Endothelial cell of umbilical vein (primary cell): ENCODE measurements around the gene RSPRY1. TPM values are rescaled to one million over a fixed set of nuclear protein-coding genes. Genes with fewer than 3 reads are reported as not detected.

Experiments used
- BruUV-seq: library from RNA; stranded (reverse); fragments of 400-500 nt; replicated peaks from 2 replicates; lab custom pipeline; 2021; lab: Mats Ljungman, UMichigan
- CTCF ChIA-PET: fragments of 300-600, 350-600 bp; sonication (Branson Sonifier 250); formaldehyde crosslinking; loops from one replicate; lab custom pipeline; 2021; ENCODE audit warnings: antibody characterized with exemption, inconsistent platforms; lab: Charles Lee
- POLR2A ChIA-PET: fragments of 300-600, 350-600 bp; sonication (Branson Sonifier 250); formaldehyde crosslinking; loops from one replicate; lab custom pipeline; 2021; ENCODE audit warnings: antibody characterized with exemption, inconsistent platforms; lab: Charles Lee
- DNase-seq: peaks from one replicate; pipeline ENCODE4 v3.0.0-alpha.2; 2011; ENCODE audit warnings: low read depth, low spot score
- FAIRE-seq: peaks from 2 replicates; lab custom pipeline; 2011; peaks lifted over from hg19 to GRCh38; lab: Jason Lieb, UNC
- H2AFZ ChIP-seq: 2 replicates; pipeline ENCODE4 v1.6.0; 2012; ENCODE audit warnings: low read depth, low read length, control low read depth, inconsistent platforms
- H3K27ac ChIP-seq: 2 replicates; pipeline ENCODE4 v1.5.1; 2011; ENCODE audit warnings: low read depth, mild to moderate bottlenecking, control low read depth, low read length, moderate library complexity; ENCODE audit not compliant: insufficient read depth
- H3K27me3 ChIP-seq, 2 experiments: 2 replicates each; pipeline versions ENCODE4 v1.6.0 to v1.6.1; 2011; ENCODE audit warnings: low read length in 2 of 2, mixed read lengths in 1 of 2; ENCODE audit not compliant: control insufficient read depth in 2 of 2, insufficient read depth in 2 of 2
- H3K36me3 ChIP-seq, 2 experiments: 2 replicates in 1 of 2; 3 replicates in 1 of 2; pipeline ENCODE4 v1.5.1; 2011; ENCODE audit warnings: low read length in 2 of 2, mild to moderate bottlenecking in 1 of 2, moderate library complexity in 1 of 2; ENCODE audit not compliant: control insufficient read depth in 2 of 2, insufficient read depth in 2 of 2; ENCODE audit errors: extremely low read depth in 1 of 2
- H3K4me1 ChIP-seq: 3 replicates; pipeline ENCODE4 v1.5.1; 2011; ENCODE audit warnings: mild to moderate bottlenecking, low read length; ENCODE audit not compliant: control insufficient read depth, insufficient read depth; ENCODE audit errors: extremely low read depth
- H3K4me2 ChIP-seq: 2 replicates; pipeline ENCODE4 v1.6.1; 2011; ENCODE audit warnings: low read length, control low read depth, mixed read lengths; ENCODE audit not compliant: insufficient read depth
- H3K4me3 ChIP-seq, 3 experiments: fragments of 200-600 bp in 1 of 3; sonication (generic), shearing (Covaris generic) in 1 of 3; replicated peaks in 1 of 3; 2 replicates each; pipeline ENCODE4 v1.5.1; 2011 to 2016; ENCODE audit warnings: control low read depth in 3 of 3, low read length in 3 of 3, mild to moderate bottlenecking in 2 of 3, inconsistent platforms in 1 of 3, low read depth in 1 of 3, moderate library complexity in 1 of 3; ENCODE audit not compliant: insufficient read depth in 1 of 3
- H3K79me2 ChIP-seq: 2 replicates; pipeline ENCODE4 v1.6.0; 2012; ENCODE audit warnings: low read length, inconsistent platforms; ENCODE audit not compliant: control insufficient read depth, insufficient read depth
- H3K9ac ChIP-seq: replicated peaks from 2 replicates; pipeline ENCODE3; 2011; ENCODE audit warnings: low read length, control low read depth; ENCODE audit not compliant: insufficient read depth; ENCODE audit errors: extremely low read depth
- H3K9me1 ChIP-seq: replicated peaks from 3 replicates; pipeline ENCODE4 v1.6.0; 2011; ENCODE audit warnings: mild to moderate bottlenecking, low read length; ENCODE audit not compliant: control insufficient read depth, insufficient read depth; ENCODE audit errors: extremely low read depth
- H3K9me3 ChIP-seq: replicated peaks from 2 replicates; pipeline ENCODE4 v1.5.1; 2012; ENCODE audit warnings: low read length, inconsistent platforms; ENCODE audit not compliant: control insufficient read depth, insufficient read depth
- H4K20me1 ChIP-seq: replicated peaks from 2 replicates; pipeline ENCODE3; 2011; ENCODE audit warnings: mild to moderate bottlenecking, low read length; ENCODE audit not compliant: control insufficient read depth, insufficient read depth; ENCODE audit errors: extremely low read depth
- CTCF ChIP-seq, 2 donors: IDR thresholded peaks; 1 replicate in 1 of 2; 2 replicates in 1 of 2; pipeline ENCODE4 v1.5.1; 2011; ENCODE audit warnings: low read length in 2 of 2, mild to moderate bottlenecking in 2 of 2, moderate library complexity in 2 of 2, control low read depth in 1 of 2, inconsistent platforms in 1 of 2, low read depth in 1 of 2; ENCODE audit not compliant: insufficient read depth in 1 of 2; ENCODE audit errors: extremely low read depth in 1 of 2
- EZH2 ChIP-seq: IDR thresholded peaks from 2 replicates; pipeline ENCODE4 v1.6.1; 2012; ENCODE audit warnings: borderline replicate concordance, low read depth, mild to moderate bottlenecking, moderate library complexity, low read length, inconsistent platforms; ENCODE audit not compliant: severe bottlenecking
- FOS ChIP-seq: IDR thresholded peaks from 2 replicates; pipeline ENCODE4 v1.6.1; 2011; ENCODE audit warnings: mild to moderate bottlenecking, low read length, moderate library complexity, borderline replicate concordance; ENCODE audit not compliant: insufficient read depth
- JUN ChIP-seq: IDR thresholded peaks from 2 replicates; pipeline ENCODE4 v1.6.1; 2011; ENCODE audit warnings: borderline replicate concordance, low read depth; ENCODE audit not compliant: insufficient read length, insufficient read depth
- POLR2A ChIP-seq: IDR thresholded peaks from 2 replicates; pipeline ENCODE4 v1.6.1; 2012; ENCODE audit warnings: low read depth, mild to moderate bottlenecking, control low read depth, low read length
- POLR2AphosphoS5 ChIP-seq: IDR thresholded peaks from 2 replicates; pipeline ENCODE4 v1.6.1; 2012; ENCODE audit warnings: low read depth, mild to moderate bottlenecking, control low read depth, low read length, moderate library complexity; ENCODE audit not compliant: insufficient read depth
- dilution Hi-C: fragments of 300-500 bp; cut with MboI; formaldehyde crosslinking; loops from one replicate; pipeline ENCODE4 v1.15.0; 2019; ENCODE audit warnings: low sequenced_read_pairs; ENCODE audit not compliant: extremely low pct_ligation_motif_present
- intact Hi-C: fragments of 100-400 bp; cut with micrococcal nuclease; formaldehyde crosslinking; loops from one replicate; pipeline ENCODE4 v1.10.0; 2022
- polyA plus RNA-seq, 4 experiments: library from polyadenylated mRNA; depleted of rRNA in 3 of 4; stranded (reverse) in 3 of 4; unstranded in 1 of 4; fragments of >200 nt; gene quantifications; 2 replicates each; pipeline versions ENCODE4 v1.2.1 to v1.2.3, GENCODE V29; 2011 to 2012; ENCODE audit warnings: missing spikeins in 1 of 4
- total RNA-seq: library from RNA; stranded (reverse); gene quantifications from 2 replicates; pipeline ENCODE4 v1.2.3, GENCODE V29; 2021

RSPRY1 gene
- total and polyA plus RNA-seq, 2 donors (not counting 3 experiments of a cell fraction or from before 2014, with no cell fraction given), result 28.5 to 55.1 TPM

GRCh38 chr16:57147381-57148221, 38.5 kb upstream of the RSPRY1 start:
- peak overlapping the region; percentile 31 for H3K9ac ChIP-seq
- no peaks in the 10 kb centered on the region for H3K9me3 ChIP-seq
- no peak overlapping the region for H2AFZ ChIP-seq
- H3K79me2 ChIP-seq, result no peaks in the 10 kb centered on the region
- no TSS peak for BruUV-seq
- no peaks in the 10 kb centered on the region for H3K9me1 ChIP-seq
- DNase-seq (peak; percentile 79), FAIRE-seq (peak; percentile 93)
- H3K4me3 ChIP-seq, result no peak overlapping the region
- H4K20me1 ChIP-seq, result no peaks in the 10 kb centered on the region
- POLR2A ChIA-PET, result interaction anchor here (1.5 kb wide), 1 partner anchor 55 kb away, joined by 5 read pairs; the partner anchor contains the start of gene CPNE2
- dilution Hi-C loops (loop anchor here (5.0 kb wide), 1 partner anchor 35 kb away; no protein-coding TSS in a partner anchor), intact Hi-C loops (loop anchor here (2.0 kb wide), 2 partner anchors 39 to 55 kb away; partner anchors contain the start of genes CPNE2, PSME3IP1 and RSPRY1)
- no peaks in the 10 kb centered on the region for H3K27me3 ChIP-seq
- TF ChIP-seq CTCF (IDR thresholded peaks at IDR 0.05; ENCODE audit: extremely low read depth in 1 of 2, insufficient read depth in 1 of 2, low read depth in 1 of 2, low read length in 2 of 2) (no peak), POLR2A (peak; percentile 61), JUN (no peak), FOS (no peak), POLR2AphosphoS5 (peak; percentile 51), EZH2 (no peak)
- peak overlapping the region; percentile 67 for H3K4me2 ChIP-seq
- peaks cover 48% of the 10 kb centered on the region for H3K4me1 ChIP-seq
- CTCF ChIA-PET, result interaction anchor here (0.8 to 6.4 kb wide), 4 partner anchors 9 to 55 kb away, joined by 3 to 57 read pairs (median 6); partner anchors contain the start of gene CPNE2
- H3K27ac ChIP-seq, result peak overlapping the region; percentile 84
- no peaks in the 10 kb centered on the region for H3K36me3 ChIP-seq
